Osteoblast (primary cell): ENCODE data around the gene GPC5. TPM values are rescaled to one million over a fixed set of nuclear protein-coding genes. Genes with fewer than 3 reads are reported as not detected.

Source experiments
- DNase-seq: peaks from one replicate; pipeline ENCODE4 v3.0.0; 2011; ENCODE audit warnings: low spot score, mixed read lengths; ENCODE audit not compliant: insufficient read length; ENCODE audit errors: missing footprints
- H2AFZ ChIP-seq: 2 replicates; pipeline ENCODE4 v1.6.0; 2011; ENCODE audit warnings: mild to moderate bottlenecking, low read length
- H3K27ac ChIP-seq: 2 replicates; pipeline ENCODE4 v1.5.1; 2011; ENCODE audit warnings: mild to moderate bottlenecking, low read depth, low read length, moderate library complexity
- H3K27me3 ChIP-seq: 2 replicates; pipeline ENCODE4 v1.6.0; 2012; ENCODE audit warnings: mild to moderate bottlenecking, control low read depth, inconsistent platforms, low read length, moderate library complexity; ENCODE audit not compliant: insufficient read depth
- H3K36me3 ChIP-seq: 2 replicates; pipeline ENCODE4 v1.5.1; 2011; ENCODE audit warnings: mild to moderate bottlenecking, low read length, control low read depth, moderate library complexity; ENCODE audit not compliant: insufficient read depth
- H3K4me1 ChIP-seq: 2 replicates; pipeline ENCODE4 v1.5.1; 2011; ENCODE audit warnings: mild to moderate bottlenecking, low read length, control low read depth, moderate library complexity; ENCODE audit not compliant: insufficient read depth
- H3K4me2 ChIP-seq: 2 replicates; pipeline ENCODE4 v1.6.0; 2011; ENCODE audit warnings: mild to moderate bottlenecking, low read length; ENCODE audit not compliant: insufficient read depth
- H3K4me3 ChIP-seq: fragments of 200-600 bp; sonication (generic); 3 replicates; pipeline ENCODE4 v1.5.1; 2012; ENCODE audit warnings: mild to moderate bottlenecking, low read length, inconsistent platforms; ENCODE audit not compliant: insufficient read depth
- H3K79me2 ChIP-seq: 2 replicates; pipeline ENCODE4 v1.6.0; 2012; ENCODE audit warnings: mild to moderate bottlenecking, low read length, control low read depth, inconsistent platforms; ENCODE audit not compliant: insufficient read depth
- H3K9me3 ChIP-seq: 2 replicates; pipeline ENCODE4 v1.5.1; 2011; ENCODE audit warnings: low read depth, low read length, control low read depth
- H4K20me1 ChIP-seq: 2 replicates; pipeline ENCODE4 v1.6.0; 2012; ENCODE audit warnings: mild to moderate bottlenecking, low read length, control low read depth; ENCODE audit not compliant: insufficient read depth
- CTCF ChIP-seq: IDR thresholded peaks from 2 replicates; pipeline ENCODE4 v1.5.1; 2011; ENCODE audit warnings: mild to moderate bottlenecking, low read depth, low read length, moderate library complexity; ENCODE audit errors: extremely low read depth
- total RNA-seq: library from RNA; depleted of rRNA; stranded (reverse); fragments of >200 nt; gene quantifications from 2 replicates; pipeline ENCODE4 v1.2.3, GENCODE V29; 2012

GPC5 gene
- total RNA-seq, 1 donor: 0.36 TPM

- Histone ChIP-seq H3K79me2 (no peaks in the 10 kb centered on the region), H3K9me3 (no peaks in the 10 kb centered on the region), H3K4me2 (no peak overlapping the region), H3K4me3 (no peak overlapping the region), H4K20me1 (no peaks in the 10 kb centered on the region), H3K4me1 (no peaks in the 10 kb centered on the region), H3K27me3 (no peaks in the 10 kb centered on the region), H2AFZ (no peak overlapping the region), H3K27ac (no peak overlapping the region), H3K36me3 (no peaks in the 10 kb centered on the region)
- DNase-seq: peak; percentile 11
- TF ChIP-seq CTCF: no peak
These were observed 99.9 kb downstream of the GPC5 start for GRCh38 chr13:91498298-91498697.

DNA sequence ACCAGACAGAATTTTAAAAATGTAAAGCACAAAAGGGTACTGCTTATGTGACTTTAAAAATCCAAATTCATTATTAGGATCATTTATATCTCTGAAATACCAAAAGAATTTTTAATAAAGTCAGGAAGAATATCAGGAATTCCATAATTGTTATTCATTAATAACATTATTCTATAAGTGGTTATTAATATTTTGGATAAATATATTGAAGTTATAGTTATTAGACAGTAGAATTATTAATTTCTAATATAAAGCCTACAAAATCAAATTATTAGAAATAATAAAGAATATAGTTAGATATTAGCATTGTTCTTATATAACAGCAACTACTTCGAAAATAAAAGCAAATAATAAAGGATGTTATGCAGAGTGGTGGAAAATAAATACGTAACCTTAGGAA, 105.8 kb downstream of the GPC5 start:
- Histone ChIP-seq H3K4me2 (no peak overlapping the region), H3K27ac (no peak overlapping the region), H3K4me3 (no peak overlapping the region), H3K36me3 (no peaks in the 10 kb centered on the region), H4K20me1 (no peaks in the 10 kb centered on the region), H3K27me3 (no peaks in the 10 kb centered on the region), H3K79me2 (no peaks in the 10 kb centered on the region), H3K9me3 (no peaks in the 10 kb centered on the region), H2AFZ (no peak overlapping the region), H3K4me1 (no peaks in the 10 kb centered on the region)
- no peak for TF ChIP-seq CTCF
- DNase-seq: no peak

- no peak for TF ChIP-seq CTCF
- no peaks in the 10 kb centered on the region for H3K36me3 ChIP-seq
- no peak for DNase-seq
- no peaks in the 10 kb centered on the region for H3K27me3 ChIP-seq
- H3K79me2 ChIP-seq: no peaks in the 10 kb centered on the region
- H3K4me2 ChIP-seq: no peak overlapping the region
- no peak overlapping the region for H3K4me3 ChIP-seq
- H3K4me1 ChIP-seq: no peaks in the 10 kb centered on the region
- no peak overlapping the region for H2AFZ ChIP-seq
- no peaks in the 10 kb centered on the region for H4K20me1 ChIP-seq
- H3K9me3 ChIP-seq: no peaks in the 10 kb centered on the region
- no peak overlapping the region for H3K27ac ChIP-seq
These were observed 108.3 kb downstream of the GPC5 start for GRCh38 chr13:91506759-91507158.

GRCh38 chr13:91510058-91510457, 111.6 kb downstream of the GPC5 start:
- H3K79me2 ChIP-seq: no peaks in the 10 kb centered on the region
- no peak overlapping the region for H2AFZ ChIP-seq
- H4K20me1 ChIP-seq: no peaks in the 10 kb centered on the region
- TF ChIP-seq CTCF: no peak
- no peak overlapping the region for H3K4me3 ChIP-seq
- no peak overlapping the region for H3K27ac ChIP-seq
- no peaks in the 10 kb centered on the region for H3K9me3 ChIP-seq
- no peak overlapping the region for H3K4me2 ChIP-seq
- DNase-seq: no peak
- H3K4me1 ChIP-seq: no peaks in the 10 kb centered on the region
- no peaks in the 10 kb centered on the region for H3K27me3 ChIP-seq
- no peaks in the 10 kb centered on the region for H3K36me3 ChIP-seq
